Esophagus muscularis mucosa (tissue), 4 donors: ENCODE results near the gene ZNF565. TPM values are rescaled to one million over a fixed set of nuclear protein-coding genes. Genes with fewer than 3 reads are reported as not detected.

ENCODE experiments used
- DNase-seq: peaks from one replicate; pipeline ENCODE4 v3.0.0-alpha.2; 2017; ENCODE audit errors: extremely low spot score
- H3K27ac ChIP-seq, 4 donors: fragments of 200-600 bp; sonication (generic); replicated peaks in 1 of 4; 1 replicate in 3 of 4; 2 replicates in 1 of 4; pipeline ENCODE4 v1.5.1; 2016 to 2019; ENCODE audit warnings: mild to moderate bottlenecking in 1 of 4
- H3K27me3 ChIP-seq, 4 donors: fragments of 200-600 bp; sonication (generic); one replicate each; pipeline versions ENCODE4 v1.5.1 to v1.6.0; 2016 to 2019
- H3K36me3 ChIP-seq, 4 donors: fragments of 200-600 bp; sonication (generic); one replicate each; pipeline ENCODE4 v1.5.1; 2016 to 2019
- H3K4me1 ChIP-seq, 4 donors: fragments of 200-600 bp; sonication (generic); one replicate each; pipeline ENCODE4 v1.5.1; 2016 to 2019
- H3K4me3 ChIP-seq, 4 donors: fragments of 200-600 bp; sonication (generic); 1 replicate in 2 of 4; 2 replicates in 2 of 4; pipeline ENCODE4 v1.5.1; 2016 to 2019; ENCODE audit warnings: mild to moderate bottlenecking in 4 of 4, moderate library complexity in 1 of 4
- H3K9me3 ChIP-seq, 4 donors: fragments of 200-600 bp; sonication (generic); 1 replicate in 3 of 4; 2 replicates in 1 of 4; pipeline ENCODE4 v1.5.1; 2016 to 2019
- EP300 ChIP-seq: sonication (generic); formaldehyde crosslinking; IDR thresholded peaks from one replicate; pipeline ENCODE4 v1.6.1; 2017; ENCODE audit warnings: antibody characterized with exemption
- POLR2A ChIP-seq: fragments of 450-650 bp; IDR thresholded peaks from one replicate; pipeline ENCODE4 v1.6.1; 2017; ENCODE audit warnings: antibody characterized with exemption, moderate library complexity, mild to moderate bottlenecking, low read depth
- POLR2AphosphoS5 ChIP-seq, 2 donors: sonication (generic); formaldehyde crosslinking; IDR thresholded peaks; one replicate each; pipeline ENCODE4 v1.6.1; 2017; ENCODE audit warnings: antibody characterized with exemption in 2 of 2
- WGBS: methylation state at CpG from one replicate; pipeline ENCODE4 v1.1.5; 2018; 5-methylcytosine and 5-hydroxymethylcytosine counted together
- intact Hi-C: fragments of 100-400 bp; cut with DNase I; formaldehyde crosslinking; loops from one replicate; pipeline ENCODE4 v1.15.1; 2023
- total RNA-seq, 4 donors: library from RNA; depleted of rRNA; stranded (reverse); fragments of >200 nt; gene quantifications; one replicate each; pipeline versions ENCODE4 v1.1.0 to v1.2.1, GENCODE V29; 2016
- TF ChIP-seq, protein P1 (sequence below), 3 experiments: fragments of 200-600 bp in 2 of 3; fragments of 450-650 bp in 1 of 3; sonication (generic) in 2 of 3; IDR thresholded peaks; one replicate each; pipeline ENCODE4 v1.5.1; 2017 to 2019; ENCODE audit warnings: antibody characterized with exemption in 3 of 3, mild to moderate bottlenecking in 2 of 3, moderate library complexity in 1 of 3

ZNF565 gene
- total RNA-seq, 4 donors from 2014 or later, result 4.6 to 5.7 (median 5.1) TPM

DNA sequence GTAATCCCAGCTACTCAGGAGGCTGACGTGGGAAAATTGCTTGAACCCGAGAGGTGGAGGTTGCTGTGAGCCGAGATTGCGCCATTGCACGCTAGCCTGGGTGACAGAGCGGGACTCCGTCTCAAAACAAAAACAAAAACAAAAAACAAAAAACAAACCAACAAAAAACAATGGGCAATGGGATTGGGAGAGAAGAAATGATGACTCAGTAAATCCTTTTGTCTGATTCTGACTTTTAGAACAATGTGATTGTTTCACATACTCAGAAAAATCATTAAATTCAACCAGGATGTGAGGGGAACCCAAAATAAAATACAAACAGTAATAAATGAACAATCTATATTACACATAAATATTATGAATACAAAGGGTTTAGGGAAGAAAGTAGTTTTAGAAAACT lies 5.1 kb downstream of the ZNF565 start:
- Histone ChIP-seq H3K9me3 (no peaks in the 10 kb centered on the region), H3K27ac (no peak overlapping the region), H3K4me1 (peaks cover 8 to 14% (median 12%) of the 10 kb centered on the region in 4 donors), H3K27me3 (no peaks in the 10 kb centered on the region), H3K4me3 (no peak overlapping the region), H3K36me3 (peaks cover 2 to 21% (median 11%) of the 10 kb centered on the region in 4 donors)
- intact Hi-C loops, result no loop called here
- no peak for TF ChIP-seq EP300
- no peak for TF ChIP-seq POLR2AphosphoS5 (IDR thresholded peaks at IDR 0.05)
- DNase-seq, result no peak
- 97% methylated on average over 7 of the region's 7 CpGs for WGBS

DNA sequence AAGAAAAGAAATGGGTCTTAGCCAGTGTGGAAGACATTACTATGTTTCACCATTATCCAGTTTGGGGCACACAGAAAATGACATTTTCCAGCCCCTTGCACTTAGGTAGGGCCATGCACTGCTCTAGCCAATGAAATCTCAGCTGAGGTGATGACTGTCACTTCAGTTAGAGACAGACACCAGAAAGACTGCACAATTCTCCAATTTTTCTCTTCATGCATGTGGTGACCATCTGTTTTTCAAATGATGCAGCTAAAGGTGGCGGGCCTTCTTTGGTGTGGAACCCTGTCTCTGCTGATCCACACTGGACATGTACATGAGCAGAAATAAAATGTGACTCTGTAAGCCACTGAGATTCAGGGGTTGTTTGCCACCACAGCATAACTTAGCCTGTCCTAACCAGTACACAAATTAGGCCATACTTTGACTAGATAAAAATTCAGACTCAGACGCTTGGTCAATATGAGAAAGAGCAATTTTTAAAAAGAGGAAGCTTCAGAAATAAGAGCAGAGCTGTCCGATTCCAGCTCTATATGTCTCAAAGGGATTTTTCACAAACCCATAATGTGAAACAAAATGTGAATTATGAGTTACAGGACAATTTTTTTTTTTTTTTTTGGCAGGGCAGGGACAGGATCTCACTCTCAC lies 6.7 kb downstream of the ZNF565 start:
- intact Hi-C loops, result no loop called here
- no peak for DNase-seq
- H3K4me1 ChIP-seq, result no peaks in the 10 kb centered on the region
- H3K27me3 ChIP-seq, result no peaks in the 10 kb centered on the region
- H3K36me3 ChIP-seq, result peaks cover 4 to 21% (median 12%) of the 10 kb centered on the region in 4 donors
- TF ChIP-seq, protein P1, sequence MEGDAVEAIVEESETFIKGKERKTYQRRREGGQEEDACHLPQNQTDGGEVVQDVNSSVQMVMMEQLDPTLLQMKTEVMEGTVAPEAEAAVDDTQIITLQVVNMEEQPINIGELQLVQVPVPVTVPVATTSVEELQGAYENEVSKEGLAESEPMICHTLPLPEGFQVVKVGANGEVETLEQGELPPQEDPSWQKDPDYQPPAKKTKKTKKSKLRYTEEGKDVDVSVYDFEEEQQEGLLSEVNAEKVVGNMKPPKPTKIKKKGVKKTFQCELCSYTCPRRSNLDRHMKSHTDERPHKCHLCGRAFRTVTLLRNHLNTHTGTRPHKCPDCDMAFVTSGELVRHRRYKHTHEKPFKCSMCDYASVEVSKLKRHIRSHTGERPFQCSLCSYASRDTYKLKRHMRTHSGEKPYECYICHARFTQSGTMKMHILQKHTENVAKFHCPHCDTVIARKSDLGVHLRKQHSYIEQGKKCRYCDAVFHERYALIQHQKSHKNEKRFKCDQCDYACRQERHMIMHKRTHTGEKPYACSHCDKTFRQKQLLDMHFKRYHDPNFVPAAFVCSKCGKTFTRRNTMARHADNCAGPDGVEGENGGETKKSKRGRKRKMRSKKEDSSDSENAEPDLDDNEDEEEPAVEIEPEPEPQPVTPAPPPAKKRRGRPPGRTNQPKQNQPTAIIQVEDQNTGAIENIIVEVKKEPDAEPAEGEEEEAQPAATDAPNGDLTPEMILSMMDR (IDR thresholded peaks at IDR 0.05), result no peak
- TF ChIP-seq EP300 (no peak), POLR2A (no peak), POLR2AphosphoS5 (IDR thresholded peaks at IDR 0.05) (no peak)
- no peaks in the 10 kb centered on the region for H3K9me3 ChIP-seq
- no peak overlapping the region for H3K27ac ChIP-seq
- no peak overlapping the region for H3K4me3 ChIP-seq
- 84% methylated on average over 3 of the region's 3 CpGs for WGBS

DNA sequence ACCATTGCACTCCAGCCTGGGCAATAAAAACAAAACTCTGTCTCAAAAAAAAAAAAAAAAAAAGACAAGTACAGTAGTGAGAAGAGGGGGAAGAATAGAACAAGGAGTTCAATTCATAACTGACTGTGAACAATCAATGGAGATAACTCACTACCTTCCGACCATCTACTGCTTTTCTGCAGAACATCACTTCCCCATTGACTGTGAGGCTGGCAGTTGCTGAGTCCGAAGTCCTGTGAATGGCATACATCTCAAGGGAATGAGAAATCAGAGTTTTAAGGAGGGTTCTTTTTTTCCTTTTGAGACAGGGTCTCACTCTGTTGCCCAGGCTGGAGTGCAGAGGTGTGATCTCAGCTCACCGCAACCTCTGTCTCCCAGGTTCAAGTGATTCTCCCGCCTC lies 11.2 kb downstream of the ZNF565 start:
- H3K27ac ChIP-seq, result no peak overlapping the region
- TF ChIP-seq, protein P1 (IDR thresholded peaks at IDR 0.05), result no peak
- no peak for TF ChIP-seq POLR2A
- no peak for TF ChIP-seq EP300
- TF ChIP-seq POLR2AphosphoS5 (IDR thresholded peaks at IDR 0.05), result no peak
- no peak overlapping the region for H3K4me3 ChIP-seq
- intact Hi-C loops, result no loop called here
- no peaks in the 10 kb centered on the region for H3K4me1 ChIP-seq
- 98% methylated on average over 4 of the region's 4 CpGs for WGBS
- H3K36me3 ChIP-seq, result peaks cover 7 to 45% (median 24%) of the 10 kb centered on the region in 4 donors
- no peaks in the 10 kb centered on the region for H3K9me3 ChIP-seq
- no peak for DNase-seq
- no peaks in the 10 kb centered on the region for H3K27me3 ChIP-seq

DNA sequence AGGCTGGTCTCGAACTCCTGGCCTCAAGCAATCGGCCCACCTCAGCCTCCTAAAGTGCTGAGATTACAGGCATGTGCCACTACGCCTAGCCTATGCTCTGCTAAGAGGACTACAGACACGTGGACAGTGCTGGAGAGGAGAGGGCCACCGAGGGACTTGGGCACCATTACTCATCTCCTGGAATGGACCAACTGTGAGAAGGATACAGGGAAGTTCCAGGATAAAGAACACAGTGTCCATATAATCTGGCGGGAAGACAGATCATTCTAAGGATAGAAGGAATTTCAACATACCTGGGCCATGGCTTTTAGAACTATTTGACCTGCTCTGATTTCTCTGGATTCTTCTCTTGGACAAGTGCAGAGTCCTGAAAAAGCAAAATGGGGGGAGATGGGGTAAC lies 12.8 kb downstream of the ZNF565 start:
- Histone ChIP-seq H3K36me3 (peaks cover 7 to 45% (median 24%) of the 10 kb centered on the region in 4 donors), H3K27me3 (no peaks in the 10 kb centered on the region), H3K4me1 (no peaks in the 10 kb centered on the region), H3K27ac (no peak overlapping the region), H3K9me3 (no peaks in the 10 kb centered on the region), H3K4me3 (no peak overlapping the region)
- intact Hi-C loops, result no loop called here
- 94% methylated on average over 6 of the region's 6 CpGs for WGBS
- TF ChIP-seq POLR2AphosphoS5 (IDR thresholded peaks at IDR 0.05) (no peak), POLR2A (no peak), EP300 (no peak)
- TF ChIP-seq, protein P1 (IDR thresholded peaks at IDR 0.05), result no peak
- DNase-seq, result no peak

DNA sequence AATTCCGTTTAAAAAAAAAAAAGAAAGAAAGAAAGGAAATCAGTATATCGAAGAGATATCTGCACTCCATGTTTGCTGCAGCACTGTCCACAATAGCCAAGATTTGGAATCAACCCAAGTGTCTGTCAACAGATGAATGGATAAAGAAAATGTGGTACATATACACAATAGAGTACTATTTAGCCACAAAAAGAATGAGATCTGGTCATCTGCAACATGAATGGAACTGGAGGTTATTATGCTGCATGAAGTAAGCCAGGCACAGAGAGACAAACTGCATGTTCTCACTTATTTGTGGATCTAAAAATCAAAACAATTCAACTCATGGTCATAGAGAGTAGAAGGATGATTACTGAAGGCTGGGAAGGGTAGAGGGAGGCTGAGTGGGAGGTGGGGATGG lies 16.3 kb downstream of the ZNF565 start:
- TF ChIP-seq POLR2AphosphoS5 (IDR thresholded peaks at IDR 0.05) (no peak), POLR2A (no peak), EP300 (no peak)
- TF ChIP-seq, protein P1 (IDR thresholded peaks at IDR 0.05), result no peak
- Histone ChIP-seq H3K4me3 (no peak overlapping the region), H3K4me1 (no peaks in the 10 kb centered on the region), H3K36me3 (peaks cover 18 to 46% (median 35%) of the 10 kb centered on the region in 4 donors), H3K27me3 (no peaks in the 10 kb centered on the region), H3K27ac (no peak overlapping the region), H3K9me3 (no peaks in the 10 kb centered on the region)
- WGBS, result 80% methylated on average over 2 of the region's 2 CpGs
- DNase-seq, result no peak
- intact Hi-C loops, result loop anchor here (10.0 kb wide), 1 partner anchor 287 kb away; the partner anchor contains the start of gene ZNF566
